GM19351 (cell line): ENCODE data around the gene PLSCR3.

ENCODE experiments used
- ATAC-seq: cut with Tn5 transposase; IDR thresholded peaks from one replicate; pipeline ENCODE4 v1.9.1; 2021; ENCODE audit warnings: mild to moderate bottlenecking, moderate library complexity; ENCODE audit not compliant: unreplicated experiment

Gene PLSCR3

GRCh38 chr17:7426896-7427489, 32.7 kb upstream of the PLSCR3 start:
- ATAC-seq = no peak

- no peak for ATAC-seq
Observed at GRCh38 chr17:7426203-7426863, 32.0 kb upstream of the PLSCR3 start.

GRCh38 chr17:7425756-7426155, 31.4 kb upstream of the PLSCR3 start:
- ATAC-seq = no peak

GRCh38 chr17:7425316-7425715, 31.0 kb upstream of the PLSCR3 start, which contains the start of gene SPEM2:
Gene SPEM2, plus strand, starts transcription at chr17:7425616. Its CDS starts 73 bp downstream, at chr17:7425689.
- no peak for ATAC-seq

GRCh38 chr17:7423679-7424078, 29.4 kb upstream of the PLSCR3 start:
- ATAC-seq = no peak

GRCh38 chr17:7421186-7421585, 26.9 kb upstream of the PLSCR3 start:
- no peak for ATAC-seq

GRCh38 chr17:7419819-7420610, 25.7 kb upstream of the PLSCR3 start, which contains the start of gene SPEM1:
Gene SPEM1, plus strand, starts transcription at chr17:7420324. Its CDS starts 61 bp downstream, at chr17:7420385.
- ATAC-seq = no peak

GRCh38 chr17:7418472-7419152, 24.3 kb upstream of the PLSCR3 start:
- ATAC-seq = no peak

GRCh38 chr17:7417056-7417655, 22.8 kb upstream of the PLSCR3 start:
- no peak for ATAC-seq

GRCh38 chr17:7416323-7416722, 22.0 kb upstream of the PLSCR3 start:
- ATAC-seq = no peak

GRCh38 chr17:7415784-7416183, 21.5 kb upstream of the PLSCR3 start:
- ATAC-seq = no peak

- ATAC-seq = no peak
Observed at GRCh38 chr17:7414837-7415236, 20.5 kb upstream of the PLSCR3 start.

GRCh38 chr17:7413346-7413985, 19.1 kb upstream of the PLSCR3 start:
- ATAC-seq = no peak

- no peak for ATAC-seq
Observed at GRCh38 chr17:7411427-7411750, 17.1 kb upstream of the PLSCR3 start.

- ATAC-seq = no peak
Observed at GRCh38 chr17:7410634-7411426, 16.5 kb upstream of the PLSCR3 start.

GRCh38 chr17:7409716-7410115, 15.4 kb upstream of the PLSCR3 start:
- ATAC-seq = no peak

GRCh38 chr17:7408863-7409262, 14.5 kb upstream of the PLSCR3 start:
- ATAC-seq = no peak

GRCh38 chr17:7408252-7408727, 14.0 kb upstream of the PLSCR3 start:
- ATAC-seq = no peak

- no peak for ATAC-seq
Observed at GRCh38 chr17:7407485-7408251, 13.3 kb upstream of the PLSCR3 start, which contains the start of gene NLGN2. Gene NLGN2, plus strand, starts transcription at chr17:7407845. Its CDS starts 411 bp downstream, at chr17:7408256.
